ENCODE results near the gene DAPK2.
"Not testable (repeated sequence)": the region's sequence is repeated elsewhere in the genome, so short reads cannot be mapped to it uniquely, and the experiment has no call there.

DAPK2 gene

GRCh38 chr15:64046421-64047153, at the start of gene DAPK2:
TSS of gene DAPK2 (minus strand) at chr15:64046485. CDS start at chr15:64040261, 6,224 bp downstream.
- H3K4me3 Mint-ChIP-seq = peak within 1 kb of the TSS; percentile 79
- no peaks in the 10 kb centered on the region for H3K36me3 Mint-ChIP-seq (ENCODE audit: low read depth)
- peak within 1 kb of the TSS; percentile 37 for H3K27ac Mint-ChIP-seq
- peaks cover 25% of the 10 kb centered on the region for H3K4me1 Mint-ChIP-seq (ENCODE audit: low read depth)
- H3K27me3 Mint-ChIP-seq (ENCODE audit: low read depth) = peaks cover 25% of the 10 kb centered on the region
- H3K9me3 Mint-ChIP-seq = no peaks in the 10 kb centered on the region

GRCh38 chr15:64095431-64095794, 49.1 kb upstream of the DAPK2 start:
- H3K4me1 Mint-ChIP-seq (ENCODE audit: low read depth) = peaks cover 54% of the 10 kb centered on the region
- no peaks in the 10 kb centered on the region for H3K27me3 Mint-ChIP-seq (ENCODE audit: low read depth)
- H3K4me3 Mint-ChIP-seq = peak overlapping the region; percentile 95
- no peaks in the 10 kb centered on the region for H3K9me3 Mint-ChIP-seq
- peaks cover 11% of the 10 kb centered on the region for H3K36me3 Mint-ChIP-seq (ENCODE audit: low read depth)
- peak overlapping the region; percentile 99 for H3K27ac Mint-ChIP-seq

- H3K36me3 Mint-ChIP-seq (ENCODE audit: low read depth) = peaks cover 22% of the 10 kb centered on the region
- H3K4me1 Mint-ChIP-seq (ENCODE audit: low read depth) = peaks cover 53% of the 10 kb centered on the region
- peak within 1 kb of the TSS; percentile 99 for H3K27ac Mint-ChIP-seq
- H3K27me3 Mint-ChIP-seq (ENCODE audit: low read depth) = no peaks in the 10 kb centered on the region
- H3K4me3 Mint-ChIP-seq = peak within 1 kb of the TSS; percentile 95
- H3K9me3 Mint-ChIP-seq = no peaks in the 10 kb centered on the region
Measured at GRCh38 chr15:64093627-64094417, 47.5 kb upstream of the DAPK2 start, which contains the start of gene CIAO2A. TSS of gene CIAO2A (minus strand) at chr15:64093838. CDS start at chr15:64093768, 70 bp downstream.

DNA sequence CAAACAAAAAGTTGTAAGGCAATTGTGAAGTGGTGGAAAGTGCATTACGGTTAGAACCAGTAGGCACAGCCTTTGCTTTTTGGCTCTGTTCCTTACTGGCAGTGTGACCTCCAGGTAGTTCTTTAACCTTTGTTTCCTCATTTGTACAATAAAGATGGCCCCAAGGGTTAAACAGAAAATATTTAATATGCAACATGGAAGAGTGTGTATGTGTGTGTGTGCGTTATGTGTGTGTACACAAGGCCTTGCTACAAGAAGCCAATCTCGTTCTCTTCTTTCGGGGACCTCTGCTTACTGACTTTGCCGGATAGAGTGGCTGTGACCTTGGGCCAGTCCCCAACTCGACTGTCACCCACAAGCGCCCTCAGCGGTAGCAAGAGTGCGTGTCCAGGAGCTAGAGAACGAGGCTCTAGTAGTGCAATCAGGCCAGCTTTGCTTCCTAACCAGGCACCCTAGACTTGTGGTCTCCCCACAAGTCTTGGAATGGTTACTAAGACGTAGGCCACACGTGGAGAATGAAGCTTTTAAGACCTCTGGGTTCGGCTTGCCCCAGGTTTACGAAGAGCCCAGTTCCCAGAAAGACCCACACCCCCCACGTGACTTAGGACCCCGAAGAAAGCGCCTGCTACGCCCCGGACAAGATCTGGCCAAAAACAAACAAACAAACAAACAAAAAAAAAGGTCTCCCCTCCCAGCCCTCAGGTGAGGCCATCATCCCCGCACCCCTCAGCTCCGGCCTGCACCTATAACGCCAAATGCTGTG, 46.8 kb upstream of the DAPK2 start:
- Mint-ChIP-seq H3K27ac (peak overlapping the region; percentile 99), H3K36me3 (ENCODE audit: low read depth) (peaks cover 27% of the 10 kb centered on the region), H3K4me1 (ENCODE audit: low read depth) (peaks cover 51% of the 10 kb centered on the region), H3K27me3 (ENCODE audit: low read depth) (no peaks in the 10 kb centered on the region), H3K9me3 (peaks cover 1% of the 10 kb centered on the region), H3K4me3 (peak overlapping the region; percentile 95)

DNA sequence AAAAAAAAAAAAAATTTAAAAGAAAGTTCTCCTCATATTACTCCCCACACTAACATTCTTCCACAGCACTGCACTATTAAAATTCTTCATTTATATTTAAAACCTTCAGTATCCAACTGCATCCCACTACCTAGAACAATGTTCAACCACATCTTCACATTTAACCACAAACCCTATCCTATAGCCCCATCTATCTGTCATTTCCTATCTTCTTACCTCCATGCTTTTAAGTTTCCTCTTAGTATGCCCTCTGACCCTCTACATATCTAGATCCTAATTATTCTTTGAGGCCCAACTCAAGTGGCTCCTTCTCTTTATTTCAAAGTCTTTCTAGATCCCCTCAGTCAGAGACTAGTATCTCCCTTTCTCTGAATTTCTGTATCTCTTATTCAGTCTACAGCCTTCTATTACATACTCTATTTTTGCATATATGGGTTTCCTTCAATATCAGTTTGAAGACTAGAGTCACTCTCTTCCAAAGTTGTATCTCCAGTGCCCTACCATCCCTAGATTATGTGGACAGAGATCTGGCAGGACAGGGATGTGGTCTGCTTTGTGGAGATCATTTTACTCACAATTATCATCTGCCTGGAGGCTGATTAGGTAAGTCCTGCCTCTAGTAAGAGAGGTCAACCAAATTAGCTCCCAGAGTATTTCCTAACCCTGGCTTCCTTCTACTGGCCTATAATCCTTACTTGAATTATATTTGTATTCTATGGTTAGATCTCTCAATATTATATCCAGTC, 46.0 kb upstream of the DAPK2 start:
- Mint-ChIP-seq H3K27me3 (ENCODE audit: low read depth) (no peaks in the 10 kb centered on the region), H3K4me1 (ENCODE audit: low read depth) (peaks cover 44% of the 10 kb centered on the region), H3K4me3 (peak overlapping the region; percentile 95), H3K27ac (peak overlapping the region; percentile 99), H3K36me3 (ENCODE audit: low read depth) (peaks cover 34% of the 10 kb centered on the region), H3K9me3 (peaks cover 5% of the 10 kb centered on the region)

DNA sequence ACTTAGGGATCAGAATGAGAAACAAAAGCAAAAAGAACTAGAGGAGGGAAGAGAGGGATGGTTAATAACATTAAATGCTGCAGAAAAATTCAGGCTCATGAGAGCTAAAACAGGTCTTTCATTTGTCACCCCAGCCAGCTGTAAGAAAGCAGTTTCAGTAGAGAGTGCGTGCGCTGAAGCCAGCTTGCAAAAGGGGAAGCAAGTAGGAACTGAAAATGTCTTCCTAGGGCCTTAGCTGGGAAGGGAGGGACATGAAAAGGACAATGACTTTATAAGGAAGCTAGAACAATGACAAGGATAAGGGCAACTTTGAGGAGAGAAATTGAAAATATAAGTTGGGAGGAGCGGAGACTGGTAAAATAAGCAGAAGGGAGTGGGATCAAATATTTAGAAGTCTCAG, 44.2 kb upstream of the DAPK2 start:
- peaks cover 5% of the 10 kb centered on the region for H3K9me3 Mint-ChIP-seq
- no peak overlapping the region for H3K4me3 Mint-ChIP-seq
- H3K27me3 Mint-ChIP-seq (ENCODE audit: low read depth) = no peaks in the 10 kb centered on the region
- peak overlapping the region; percentile 12 for H3K27ac Mint-ChIP-seq
- peaks cover 37% of the 10 kb centered on the region for H3K36me3 Mint-ChIP-seq (ENCODE audit: low read depth)
- H3K4me1 Mint-ChIP-seq (ENCODE audit: low read depth) = peaks cover 36% of the 10 kb centered on the region

DNA sequence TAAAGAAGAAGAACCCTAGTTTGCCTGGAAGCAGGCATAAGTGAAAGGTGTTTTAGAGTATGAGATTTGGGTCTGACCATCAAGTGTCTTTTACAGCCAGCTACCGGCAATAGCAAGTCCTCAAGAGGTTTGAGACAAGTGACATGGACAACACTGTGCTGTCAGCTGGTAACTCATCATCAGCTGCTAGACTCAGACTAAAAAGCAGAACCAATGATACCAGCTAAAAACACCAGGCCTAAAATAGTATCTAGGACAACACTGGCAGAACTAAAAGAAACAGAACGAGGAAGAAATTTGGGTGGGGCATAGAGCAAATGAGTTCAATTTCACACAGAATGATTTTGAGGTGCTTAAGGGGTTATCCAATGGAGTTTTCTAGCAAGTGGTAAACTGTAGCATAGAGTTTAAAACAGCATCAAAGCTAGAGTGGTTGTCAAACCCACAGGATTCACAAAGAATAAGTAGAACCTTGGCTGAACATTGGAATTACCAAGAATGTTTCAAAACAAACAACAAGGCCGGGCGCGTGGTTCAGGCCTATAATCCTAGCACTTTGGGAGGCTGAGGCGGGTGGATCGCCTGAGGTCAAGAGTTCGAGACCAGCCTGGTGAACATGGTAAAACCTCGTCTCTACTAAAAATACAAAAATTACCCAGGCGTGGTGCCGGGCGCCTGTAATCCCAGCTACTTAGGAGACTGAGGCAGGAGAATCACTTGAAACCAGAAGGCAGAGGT, 43.4 kb upstream of the DAPK2 start:
- H3K27ac Mint-ChIP-seq = peak overlapping the region; percentile 43
- peaks cover 30% of the 10 kb centered on the region for H3K4me1 Mint-ChIP-seq (ENCODE audit: low read depth)
- no peaks in the 10 kb centered on the region for H3K27me3 Mint-ChIP-seq (ENCODE audit: low read depth)
- peaks cover 5% of the 10 kb centered on the region for H3K9me3 Mint-ChIP-seq
- H3K4me3 Mint-ChIP-seq = no peak overlapping the region
- peaks cover 37% of the 10 kb centered on the region for H3K36me3 Mint-ChIP-seq (ENCODE audit: low read depth)

GRCh38 chr15:64082757-64083156, 36.5 kb upstream of the DAPK2 start:
- H3K36me3 Mint-ChIP-seq (ENCODE audit: low read depth) = peaks cover 15% of the 10 kb centered on the region
- H3K4me3 Mint-ChIP-seq = no peak overlapping the region
- no peaks in the 10 kb centered on the region for H3K27me3 Mint-ChIP-seq (ENCODE audit: low read depth)
- no peaks in the 10 kb centered on the region for H3K4me1 Mint-ChIP-seq (ENCODE audit: low read depth)
- H3K9me3 Mint-ChIP-seq = peaks cover under 1% of the 10 kb centered on the region
- H3K27ac Mint-ChIP-seq = no peak overlapping the region

DNA sequence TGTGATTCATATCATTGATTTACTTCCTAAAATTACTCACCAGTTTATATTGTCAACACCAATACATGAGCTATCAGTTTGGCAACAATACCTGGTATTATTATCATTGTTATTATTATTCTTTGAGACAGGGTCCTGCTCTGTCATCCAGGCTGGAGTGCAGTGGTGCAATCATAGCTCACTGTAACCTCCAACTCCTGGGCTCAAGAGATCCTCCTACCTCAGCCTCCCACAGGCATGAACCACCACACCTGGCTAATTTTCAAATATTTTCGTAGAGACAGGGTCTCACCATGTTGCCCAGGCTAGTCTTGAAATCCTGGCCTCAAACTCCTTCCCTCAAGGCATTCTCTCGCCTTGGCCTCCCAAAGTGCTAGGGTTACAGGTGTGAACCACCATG, 27.2 kb upstream of the DAPK2 start:
- Mint-ChIP-seq H3K36me3 (ENCODE audit: low read depth) (peaks cover 18% of the 10 kb centered on the region), H3K4me1 (ENCODE audit: low read depth) (peaks cover 10% of the 10 kb centered on the region)
- not testable (repeated sequence) for H3K4me3 Mint-ChIP-seq; H3K9me3 Mint-ChIP-seq; H3K27me3 Mint-ChIP-seq (ENCODE audit: low read depth); H3K27ac Mint-ChIP-seq

- Mint-ChIP-seq H3K27ac (no peak overlapping the region), H3K4me1 (ENCODE audit: low read depth) (peaks cover 15% of the 10 kb centered on the region), H3K36me3 (ENCODE audit: low read depth) (peaks cover 18% of the 10 kb centered on the region), H3K4me3 (no peak overlapping the region), H3K27me3 (ENCODE audit: low read depth) (no peaks in the 10 kb centered on the region), H3K9me3 (no peaks in the 10 kb centered on the region)
Measured at GRCh38 chr15:64072812-64073211, 26.5 kb upstream of the DAPK2 start.

DNA sequence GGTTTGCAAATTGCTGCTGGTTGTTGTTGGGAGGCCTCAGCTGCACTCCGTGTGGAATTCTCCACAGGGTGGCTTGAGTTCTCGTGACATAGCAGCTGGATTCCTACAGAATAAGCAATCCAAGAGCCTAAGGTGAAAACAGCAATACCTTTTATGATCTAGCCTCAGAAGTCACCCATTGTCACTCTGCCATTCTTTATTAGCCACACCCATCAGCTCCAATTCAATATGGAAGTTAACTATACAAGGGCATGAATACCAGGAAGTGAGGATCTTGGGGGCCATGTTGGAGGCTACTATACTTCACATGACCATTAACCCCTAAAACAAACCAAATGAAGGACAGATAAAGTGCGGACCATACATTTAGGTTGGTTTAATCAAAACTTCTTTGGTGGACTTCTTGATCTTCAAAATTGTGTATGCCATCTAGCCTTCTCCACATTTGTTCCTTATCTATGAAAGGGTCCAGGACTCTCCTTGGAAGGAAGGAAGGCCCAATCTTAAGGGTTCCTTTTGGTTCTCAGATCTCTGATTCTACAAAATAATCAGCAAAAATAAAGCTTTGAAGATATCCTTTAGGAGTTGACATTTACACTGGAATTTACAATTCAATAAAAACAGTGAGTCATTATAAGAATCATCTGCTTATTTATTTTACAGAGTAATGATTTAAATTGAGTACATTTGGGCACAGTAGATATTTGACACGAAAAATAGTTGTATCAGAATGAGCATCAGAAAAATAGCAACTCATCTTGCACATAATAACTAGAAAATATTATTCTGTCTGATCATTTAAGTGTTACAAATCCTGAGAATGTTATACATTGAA, 25.9 kb upstream of the DAPK2 start:
- peaks cover 13% of the 10 kb centered on the region for H3K36me3 Mint-ChIP-seq (ENCODE audit: low read depth)
- H3K4me3 Mint-ChIP-seq = no peak overlapping the region
- H3K27me3 Mint-ChIP-seq (ENCODE audit: low read depth) = no peaks in the 10 kb centered on the region
- peaks cover 15% of the 10 kb centered on the region for H3K4me1 Mint-ChIP-seq (ENCODE audit: low read depth)
- no peak overlapping the region for H3K27ac Mint-ChIP-seq
- H3K9me3 Mint-ChIP-seq = no peaks in the 10 kb centered on the region

GRCh38 chr15:64070965-64071851, 24.9 kb upstream of the DAPK2 start:
- Mint-ChIP-seq H3K9me3 (no peaks in the 10 kb centered on the region), H3K27ac (no peak overlapping the region), H3K36me3 (ENCODE audit: low read depth) (peaks cover 13% of the 10 kb centered on the region), H3K4me3 (no peak overlapping the region), H3K4me1 (ENCODE audit: low read depth) (peaks cover 14% of the 10 kb centered on the region), H3K27me3 (ENCODE audit: low read depth) (no peaks in the 10 kb centered on the region)

Measured in T-helper 1 cell treated with Interleukin-12 subunit alpha and Interleukin-12 subunit beta and Interleukin-4 antibody, amounts not matched to agents 30 μg/mL and 1 μg/mL, for 36 hours (primary cell).